Hippocampal formation (tissue), 2 donors: ENCODE data around the gene GABRP.

Source experiments
- DNase-seq, 2 donors: peaks; one replicate each; lab custom pipeline; 2025; lab: John Stamatoyannopoulos, UW

Gene GABRP

DNA sequence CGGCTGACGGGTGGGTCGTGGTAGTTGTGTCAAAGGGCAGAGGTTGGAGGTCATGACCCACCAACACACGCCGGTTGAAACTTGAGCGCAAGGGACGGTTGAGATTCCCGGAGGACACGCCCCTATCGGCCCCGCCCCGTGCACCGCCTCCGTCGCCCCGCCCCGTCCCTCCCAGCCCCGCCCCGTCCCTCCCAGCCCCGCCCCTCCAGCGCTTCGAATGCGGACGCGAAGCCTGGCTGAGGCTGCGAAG is 78.1 kb downstream of the GABRP start:
- DNase-seq = no peak

- DNase-seq = no peak
These were observed 78.6 kb downstream of the GABRP start, which contains the start of gene RANBP17 for GRCh38 chr5:170861917-170862766. Gene RANBP17 (plus strand): TSS chr5:170862018.

DNA sequence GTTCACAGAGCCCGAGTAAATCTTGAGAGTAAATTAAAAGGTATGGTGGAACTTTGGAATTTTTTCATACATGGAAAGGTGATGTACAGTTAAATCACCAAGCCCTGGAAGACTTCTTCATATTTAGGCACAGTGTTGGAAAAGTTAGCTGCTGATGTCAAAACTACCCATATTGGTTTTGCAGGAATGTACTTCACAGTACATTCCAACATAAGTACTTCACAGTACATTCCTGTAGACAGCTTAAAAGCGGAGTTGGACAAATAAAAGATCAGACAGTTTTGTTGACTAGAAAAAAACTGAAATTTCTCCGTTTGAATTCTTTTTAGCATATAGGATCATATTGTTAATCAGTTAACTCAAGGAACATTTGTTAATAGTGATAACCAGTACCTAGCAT is 80.1 kb downstream of the GABRP start:
- DNase-seq = no peak
